Keratinocyte (primary cell): Measurements from ENCODE around the gene ZFP62.

Experiments
- EZH2 ChIP-seq: IDR thresholded peaks from one replicate; pipeline ENCODE4 v1.6.1; 2012; ENCODE audit warnings: inconsistent platforms, mild to moderate bottlenecking, low read length, moderate library complexity
- TF ChIP-seq, protein P1 (sequence below), 3 experiments: IDR thresholded peaks in 1 of 3; conservative IDR thresholded peaks in 1 of 3; optimal IDR thresholded peaks in 1 of 3; 2 replicates in 2 of 3; 3 replicates in 1 of 3; pipeline versions ENCODE3 to v1.5.1; 2011; ENCODE audit warnings: low read length in 3 of 3, mild to moderate bottlenecking in 3 of 3, moderate library complexity in 2 of 3, control low read depth in 1 of 3, inconsistent platforms in 1 of 3; ENCODE audit not compliant: insufficient read depth in 2 of 3; ENCODE audit errors: extremely low read depth in 1 of 3

DNA sequence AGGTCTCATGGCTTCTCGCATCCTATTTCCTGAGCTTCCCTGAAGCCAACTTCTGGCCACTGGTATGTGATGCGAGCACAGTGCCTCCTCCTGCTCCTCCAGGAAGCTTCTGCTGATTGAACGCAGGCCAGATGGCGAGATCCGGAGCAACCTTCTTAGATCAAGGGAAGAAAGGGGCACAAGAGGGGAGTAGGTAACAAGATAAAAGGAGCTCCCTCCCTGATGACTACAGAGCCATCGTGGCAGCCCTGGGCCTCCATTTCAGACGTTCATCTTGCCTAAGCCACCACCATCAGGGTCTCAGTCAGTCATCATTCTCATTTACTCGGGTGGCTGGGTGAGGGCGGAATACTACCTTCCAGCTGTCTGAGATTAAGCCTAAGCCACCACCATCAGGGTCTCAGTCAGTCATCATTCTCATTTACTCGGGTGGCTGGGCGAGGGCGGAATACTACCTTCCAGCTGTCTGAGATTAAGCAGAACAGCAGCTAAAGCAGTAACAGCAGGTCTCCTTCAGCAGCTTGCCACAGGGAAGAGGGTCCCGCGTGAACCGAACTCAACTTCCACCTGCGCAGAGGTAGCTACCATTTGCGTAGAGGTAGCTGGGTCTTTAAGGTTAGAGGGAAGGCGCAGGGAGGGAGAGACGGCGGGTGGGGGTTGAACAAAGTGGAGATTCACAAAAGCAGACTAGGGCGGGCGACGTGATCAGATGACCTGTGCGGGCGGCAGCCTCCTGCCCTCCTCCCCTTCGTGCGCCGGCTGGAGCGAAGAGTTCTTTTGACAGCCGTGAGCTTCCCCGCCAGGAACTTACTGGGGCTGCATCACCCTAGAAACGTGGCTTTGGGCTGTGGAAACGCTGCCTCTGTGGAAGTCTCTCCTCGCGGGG, 30.6 kb downstream of the ZFP62 start:
- TF ChIP-seq EZH2 = no peak
- TF ChIP-seq, protein P1, sequence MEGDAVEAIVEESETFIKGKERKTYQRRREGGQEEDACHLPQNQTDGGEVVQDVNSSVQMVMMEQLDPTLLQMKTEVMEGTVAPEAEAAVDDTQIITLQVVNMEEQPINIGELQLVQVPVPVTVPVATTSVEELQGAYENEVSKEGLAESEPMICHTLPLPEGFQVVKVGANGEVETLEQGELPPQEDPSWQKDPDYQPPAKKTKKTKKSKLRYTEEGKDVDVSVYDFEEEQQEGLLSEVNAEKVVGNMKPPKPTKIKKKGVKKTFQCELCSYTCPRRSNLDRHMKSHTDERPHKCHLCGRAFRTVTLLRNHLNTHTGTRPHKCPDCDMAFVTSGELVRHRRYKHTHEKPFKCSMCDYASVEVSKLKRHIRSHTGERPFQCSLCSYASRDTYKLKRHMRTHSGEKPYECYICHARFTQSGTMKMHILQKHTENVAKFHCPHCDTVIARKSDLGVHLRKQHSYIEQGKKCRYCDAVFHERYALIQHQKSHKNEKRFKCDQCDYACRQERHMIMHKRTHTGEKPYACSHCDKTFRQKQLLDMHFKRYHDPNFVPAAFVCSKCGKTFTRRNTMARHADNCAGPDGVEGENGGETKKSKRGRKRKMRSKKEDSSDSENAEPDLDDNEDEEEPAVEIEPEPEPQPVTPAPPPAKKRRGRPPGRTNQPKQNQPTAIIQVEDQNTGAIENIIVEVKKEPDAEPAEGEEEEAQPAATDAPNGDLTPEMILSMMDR (optimal IDR thresholded peaks at IDR 0.05 in 1 of 3, IDR thresholded peaks at IDR 0.05 in 1 of 3, conservative IDR thresholded peaks at IDR 0.05 in 1 of 3; ENCODE audit: extremely low read depth in 1 of 3, insufficient read depth in 2 of 3, low read length in 3 of 3) = no peak
